Ascending aorta (tissue), 2 donors: Measurements from ENCODE around the gene OMG. TPM values are rescaled to one million over a fixed set of nuclear protein-coding genes. Genes with fewer than 3 reads are reported as not detected.

ENCODE experiments used
- DNase-seq, 2 donors: peaks; one replicate each; pipeline ENCODE4 v3.0.0-alpha.2; 2019; ENCODE audit warnings: low spot score in 2 of 2
- H3K27ac ChIP-seq, 2 donors: fragments of 200-600 bp; sonication (generic); one replicate each; pipeline ENCODE4 v1.5.1; 2016 to 2017; ENCODE audit warnings: mild to moderate bottlenecking in 1 of 2
- H3K27me3 ChIP-seq: fragments of 200-600 bp; sonication (generic); one replicate; pipeline ENCODE4 v1.5.1; 2017
- H3K36me3 ChIP-seq, 2 donors: fragments of 200-600 bp; sonication (generic); one replicate each; pipeline ENCODE4 v1.5.1; 2016
- H3K4me1 ChIP-seq, 2 donors: fragments of 200-600 bp; sonication (generic); one replicate each; pipeline ENCODE4 v1.5.1; 2016 to 2017; ENCODE audit warnings: mild to moderate bottlenecking in 1 of 2
- H3K4me3 ChIP-seq, 2 donors: fragments of 200-600 bp; sonication (generic); one replicate each; pipeline ENCODE4 v1.5.1; 2016 to 2017; ENCODE audit warnings: mild to moderate bottlenecking in 1 of 2
- H3K9me3 ChIP-seq, 2 donors: fragments of 200-600 bp; sonication (generic); one replicate each; pipeline ENCODE4 v1.5.1; 2016
- CTCF ChIP-seq, 3 experiments: fragments of 200-600 bp in 2 of 3; fragments of 450-650 bp in 1 of 3; sonication (generic) in 2 of 3; IDR thresholded peaks; one replicate each; pipeline ENCODE4 v1.5.1; 2016 to 2019; ENCODE audit warnings: antibody characterized with exemption in 3 of 3, mild to moderate bottlenecking in 1 of 3, moderate library complexity in 1 of 3
- intact Hi-C: fragments of 100-400 bp; cut with DNase I; formaldehyde crosslinking; loops from one replicate; pipeline ENCODE4 v1.15.1; 2023
- total RNA-seq: library from RNA; depleted of rRNA; stranded (reverse); fragments of >200 nt; gene quantifications from one replicate; pipeline ENCODE4 v1.1.0, GENCODE V29; 2016

The OMG gene
- total RNA-seq, 1 donor from 2014 or later = not detected

DNA sequence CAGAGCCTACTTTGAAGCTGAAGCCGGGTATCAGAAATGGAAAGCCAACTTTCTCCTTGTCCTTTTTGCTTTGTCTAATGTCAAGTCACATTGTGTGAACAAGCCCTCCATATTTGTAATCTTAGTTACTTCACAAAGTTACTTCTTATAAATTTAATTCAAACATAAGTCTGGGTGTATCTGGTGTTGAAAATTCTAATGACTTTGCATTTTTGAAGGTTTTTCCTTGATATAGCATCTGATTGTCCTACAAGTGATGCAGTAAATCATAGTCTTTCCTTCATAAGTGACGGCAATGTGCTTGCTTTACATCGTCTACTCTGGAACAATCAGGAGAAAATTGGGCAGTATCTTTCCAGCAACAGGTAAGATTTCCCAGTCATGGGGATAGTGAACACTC lies 36.9 kb downstream of the OMG start:
- no peaks in the 10 kb centered on the region for H3K4me1 ChIP-seq
- H3K27me3 ChIP-seq = no peaks in the 10 kb centered on the region
- no peaks in the 10 kb centered on the region for H3K9me3 ChIP-seq
- no peak for TF ChIP-seq CTCF (IDR thresholded peaks at IDR 0.05)
- intact Hi-C loops = no loop called here
- no peak overlapping the region for H3K4me3 ChIP-seq
- peaks cover 11 to 30% of the 10 kb centered on the region in 2 donors for H3K36me3 ChIP-seq
- DNase-seq = no peak
- H3K27ac ChIP-seq = no peak overlapping the region

- Histone ChIP-seq H3K9me3 (no peaks in the 10 kb centered on the region), H3K4me3 (no peak overlapping the region), H3K4me1 (no peaks in the 10 kb centered on the region), H3K27me3 (no peaks in the 10 kb centered on the region), H3K27ac (no peak overlapping the region), H3K36me3 (peaks cover 14 to 33% of the 10 kb centered on the region in 2 donors)
- DNase-seq = no peak
- intact Hi-C loops = no loop called here
- TF ChIP-seq CTCF (IDR thresholded peaks at IDR 0.05) = no peak
Measured at GRCh38 chr17:31256936-31257335, 40.1 kb downstream of the OMG start.

DNA sequence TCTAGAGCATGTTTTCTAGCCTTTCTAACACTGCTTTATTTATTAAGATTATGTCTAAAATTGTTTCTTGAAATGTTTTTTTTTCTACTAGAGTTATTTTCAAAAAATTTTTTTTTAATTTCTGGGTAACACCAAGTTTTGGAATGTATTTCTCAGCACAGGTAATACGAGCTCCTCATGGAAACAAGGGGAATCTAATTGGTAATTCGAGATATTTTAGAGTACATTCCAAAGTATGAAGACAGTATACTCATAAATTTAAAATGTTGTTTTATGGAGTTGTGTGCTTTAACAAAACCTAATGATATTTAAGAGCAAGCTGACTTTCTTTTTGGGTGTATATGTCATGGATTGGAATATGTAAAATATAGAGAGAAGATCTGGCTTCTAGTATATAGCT lies 42.4 kb downstream of the OMG start:
- H3K36me3 ChIP-seq = peaks cover 3 to 16% of the 10 kb centered on the region in 2 donors
- H3K27me3 ChIP-seq = no peaks in the 10 kb centered on the region
- intact Hi-C loops = no loop called here
- no peak overlapping the region for H3K27ac ChIP-seq
- no peak for TF ChIP-seq CTCF (IDR thresholded peaks at IDR 0.05)
- H3K4me3 ChIP-seq = no peak overlapping the region
- H3K9me3 ChIP-seq = no peaks in the 10 kb centered on the region
- DNase-seq = no peak
- peaks cover 0 to 3% of the 10 kb centered on the region in 2 donors for H3K4me1 ChIP-seq

DNA sequence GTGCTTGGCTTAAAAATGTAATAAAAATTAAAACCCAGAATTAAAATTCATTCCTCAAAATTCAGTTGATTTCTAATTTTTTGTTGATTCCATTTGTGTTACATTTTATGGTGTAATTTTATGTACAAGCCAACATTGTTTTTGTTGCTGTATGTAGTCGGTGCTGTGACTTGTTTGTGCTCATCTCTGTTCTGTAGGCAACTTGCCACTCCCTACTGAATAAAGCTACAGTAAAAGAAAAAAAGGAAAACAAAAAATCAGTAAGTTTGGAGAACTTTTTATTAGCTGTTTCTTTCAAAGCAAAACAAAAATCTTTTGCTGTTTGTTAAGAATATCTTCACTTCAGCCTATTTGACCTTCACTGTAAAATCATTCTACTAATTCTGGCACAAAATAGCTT lies 44.3 kb downstream of the OMG start:
- DNase-seq = no peak
- Histone ChIP-seq H3K9me3 (no peaks in the 10 kb centered on the region), H3K4me3 (no peak overlapping the region), H3K27me3 (no peaks in the 10 kb centered on the region), H3K36me3 (peaks cover 3 to 7% of the 10 kb centered on the region in 2 donors), H3K27ac (no peak overlapping the region), H3K4me1 (peaks cover 0 to 3% of the 10 kb centered on the region in 2 donors)
- TF ChIP-seq CTCF (IDR thresholded peaks at IDR 0.05) = no peak
- intact Hi-C loops = no loop called here

GRCh38 chr17:31251970-31252328 lies 45.1 kb downstream of the OMG start:
- no peak for TF ChIP-seq CTCF (IDR thresholded peaks at IDR 0.05)
- no peak for DNase-seq
- Histone ChIP-seq H3K36me3 (peaks cover 3 to 7% of the 10 kb centered on the region in 2 donors), H3K4me3 (no peak overlapping the region), H3K9me3 (no peaks in the 10 kb centered on the region), H3K4me1 (peaks cover 0 to 3% of the 10 kb centered on the region in 2 donors), H3K27me3 (no peaks in the 10 kb centered on the region), H3K27ac (no peak overlapping the region)
- intact Hi-C loops = no loop called here
